Measurements from ENCODE around the gene MSI2. TPM values are rescaled to one million over a fixed set of nuclear protein-coding genes. Genes with fewer than 3 reads are reported as not detected.

The MSI2 gene
- total and polyA plus RNA-seq, 2 experiments from 2014 or later, result 18.9 to 41.8 TPM

- Histone ChIP-seq H3K27me3 (ENCODE audit: insufficient read depth) (no peaks in the 10 kb centered on the region), H3K79me2 (replicated peaks; ENCODE audit: insufficient read depth) (no peaks in the 10 kb centered on the region), H4K20me1 (replicated peaks; ENCODE audit: insufficient read depth) (no peaks in the 10 kb centered on the region; the same call in 1 of the 2 replicates), H3K27ac (ENCODE audit: low read depth) (no peak overlapping the region), H3F3A (replicated peaks; ENCODE audit: low read depth) (no peaks in the 10 kb centered on the region), H3K9me2 (ENCODE audit: insufficient read depth) (no peaks in the 10 kb centered on the region), H2AFZ (no peak overlapping the region), H3K4me1 (ENCODE audit: insufficient read depth) (peaks cover 3% of the 10 kb centered on the region; the same call in 1 of the 2 replicates), H3K36me3 (ENCODE audit: insufficient read depth) (no peaks in the 10 kb centered on the region), H3K4me3 (no peak overlapping the region), H3K4me2 (no peak overlapping the region)
- Mint-ChIP-seq H3K36me3 (ENCODE audit: low read depth) (no peaks in the 10 kb centered on the region), H3K4me3 (no peak overlapping the region), H3K27ac (peak overlapping the region; percentile 56), H3K4me1 (peaks cover 37% of the 10 kb centered on the region), H3K9me3 (no peaks in the 10 kb centered on the region), H3K27me3 (ENCODE audit: insufficient read depth, low read depth, poor library complexity) (peaks cover 8% of the 10 kb centered on the region)
- no peak for TF ChIP-seq EZH2phosphoT487 (IDR thresholded peaks at IDR 0.05; ENCODE audit: unreplicated experiment)
- DNase-seq (ENCODE audit: low spot score) (no peak), ATAC-seq (no peak)
Observed at GRCh38 chr17:57606111-57606875, 350.0 kb downstream of the MSI2 start.

- ATAC-seq, result no peak
- H3K9me3 Mint-ChIP-seq, result no peaks in the 10 kb centered on the region
- H3K27me3 Mint-ChIP-seq (ENCODE audit: insufficient read depth, low read depth, poor library complexity), result peaks cover 10% of the 10 kb centered on the region
- Histone ChIP-seq H3K79me2 (replicated peaks; ENCODE audit: insufficient read depth) (no peaks in the 10 kb centered on the region), H3K4me3 (no peak overlapping the region), H4K20me1 (replicated peaks; ENCODE audit: insufficient read depth) (no peaks in the 10 kb centered on the region), H3K27ac (ENCODE audit: low read depth) (no peak overlapping the region), H2AFZ (no peak overlapping the region), H3K4me2 (no peak overlapping the region), H3K27me3 (ENCODE audit: insufficient read depth) (no peaks in the 10 kb centered on the region), H3F3A (replicated peaks; ENCODE audit: low read depth) (no peaks in the 10 kb centered on the region), H3K9me2 (ENCODE audit: insufficient read depth) (no peaks in the 10 kb centered on the region), H3K4me1 (ENCODE audit: insufficient read depth) (peaks cover 13% of the 10 kb centered on the region), H3K36me3 (ENCODE audit: insufficient read depth) (no peaks in the 10 kb centered on the region)
- peaks cover 49% of the 10 kb centered on the region for H3K4me1 Mint-ChIP-seq
- no peaks in the 10 kb centered on the region for H3K36me3 Mint-ChIP-seq (ENCODE audit: low read depth)
- DNase-seq (ENCODE audit: low spot score), result no peak
- H3K4me3 Mint-ChIP-seq, result no peak overlapping the region
- peak overlapping the region; percentile 29; the same call in 1 of the 2 replicates for H3K27ac Mint-ChIP-seq
- TF ChIP-seq EZH2phosphoT487 (IDR thresholded peaks at IDR 0.05; ENCODE audit: unreplicated experiment) (no peak), POLR2AphosphoS5 (IDR thresholded peaks at IDR 0.05; ENCODE audit: low read depth) (no peak), STAT1 (IDR thresholded peaks at IDR 0.05; ENCODE audit: unreplicated experiment) (no peak), ZNF331 (CRISPR knock-in tag; IDR thresholded peaks at IDR 0.05; ENCODE audit: low read depth) (no peak), CREB1 (CRISPR knock-in tag; IDR thresholded peaks at IDR 0.05; ENCODE audit: low read depth) (no peak), NANOG (IDR thresholded peaks at IDR 0.05; ENCODE audit: borderline replicate concordance) (no peak), JUNB (IDR thresholded peaks at IDR 0.05; ENCODE audit: unreplicated experiment) (no peak), EZH2 (IDR thresholded peaks at IDR 0.05; ENCODE audit: low read depth, unreplicated experiment) (no peak), REST (IDR thresholded peaks at IDR 0.05; ENCODE audit: unreplicated experiment) (no peak)
- TF ChIP-seq, protein P1, sequence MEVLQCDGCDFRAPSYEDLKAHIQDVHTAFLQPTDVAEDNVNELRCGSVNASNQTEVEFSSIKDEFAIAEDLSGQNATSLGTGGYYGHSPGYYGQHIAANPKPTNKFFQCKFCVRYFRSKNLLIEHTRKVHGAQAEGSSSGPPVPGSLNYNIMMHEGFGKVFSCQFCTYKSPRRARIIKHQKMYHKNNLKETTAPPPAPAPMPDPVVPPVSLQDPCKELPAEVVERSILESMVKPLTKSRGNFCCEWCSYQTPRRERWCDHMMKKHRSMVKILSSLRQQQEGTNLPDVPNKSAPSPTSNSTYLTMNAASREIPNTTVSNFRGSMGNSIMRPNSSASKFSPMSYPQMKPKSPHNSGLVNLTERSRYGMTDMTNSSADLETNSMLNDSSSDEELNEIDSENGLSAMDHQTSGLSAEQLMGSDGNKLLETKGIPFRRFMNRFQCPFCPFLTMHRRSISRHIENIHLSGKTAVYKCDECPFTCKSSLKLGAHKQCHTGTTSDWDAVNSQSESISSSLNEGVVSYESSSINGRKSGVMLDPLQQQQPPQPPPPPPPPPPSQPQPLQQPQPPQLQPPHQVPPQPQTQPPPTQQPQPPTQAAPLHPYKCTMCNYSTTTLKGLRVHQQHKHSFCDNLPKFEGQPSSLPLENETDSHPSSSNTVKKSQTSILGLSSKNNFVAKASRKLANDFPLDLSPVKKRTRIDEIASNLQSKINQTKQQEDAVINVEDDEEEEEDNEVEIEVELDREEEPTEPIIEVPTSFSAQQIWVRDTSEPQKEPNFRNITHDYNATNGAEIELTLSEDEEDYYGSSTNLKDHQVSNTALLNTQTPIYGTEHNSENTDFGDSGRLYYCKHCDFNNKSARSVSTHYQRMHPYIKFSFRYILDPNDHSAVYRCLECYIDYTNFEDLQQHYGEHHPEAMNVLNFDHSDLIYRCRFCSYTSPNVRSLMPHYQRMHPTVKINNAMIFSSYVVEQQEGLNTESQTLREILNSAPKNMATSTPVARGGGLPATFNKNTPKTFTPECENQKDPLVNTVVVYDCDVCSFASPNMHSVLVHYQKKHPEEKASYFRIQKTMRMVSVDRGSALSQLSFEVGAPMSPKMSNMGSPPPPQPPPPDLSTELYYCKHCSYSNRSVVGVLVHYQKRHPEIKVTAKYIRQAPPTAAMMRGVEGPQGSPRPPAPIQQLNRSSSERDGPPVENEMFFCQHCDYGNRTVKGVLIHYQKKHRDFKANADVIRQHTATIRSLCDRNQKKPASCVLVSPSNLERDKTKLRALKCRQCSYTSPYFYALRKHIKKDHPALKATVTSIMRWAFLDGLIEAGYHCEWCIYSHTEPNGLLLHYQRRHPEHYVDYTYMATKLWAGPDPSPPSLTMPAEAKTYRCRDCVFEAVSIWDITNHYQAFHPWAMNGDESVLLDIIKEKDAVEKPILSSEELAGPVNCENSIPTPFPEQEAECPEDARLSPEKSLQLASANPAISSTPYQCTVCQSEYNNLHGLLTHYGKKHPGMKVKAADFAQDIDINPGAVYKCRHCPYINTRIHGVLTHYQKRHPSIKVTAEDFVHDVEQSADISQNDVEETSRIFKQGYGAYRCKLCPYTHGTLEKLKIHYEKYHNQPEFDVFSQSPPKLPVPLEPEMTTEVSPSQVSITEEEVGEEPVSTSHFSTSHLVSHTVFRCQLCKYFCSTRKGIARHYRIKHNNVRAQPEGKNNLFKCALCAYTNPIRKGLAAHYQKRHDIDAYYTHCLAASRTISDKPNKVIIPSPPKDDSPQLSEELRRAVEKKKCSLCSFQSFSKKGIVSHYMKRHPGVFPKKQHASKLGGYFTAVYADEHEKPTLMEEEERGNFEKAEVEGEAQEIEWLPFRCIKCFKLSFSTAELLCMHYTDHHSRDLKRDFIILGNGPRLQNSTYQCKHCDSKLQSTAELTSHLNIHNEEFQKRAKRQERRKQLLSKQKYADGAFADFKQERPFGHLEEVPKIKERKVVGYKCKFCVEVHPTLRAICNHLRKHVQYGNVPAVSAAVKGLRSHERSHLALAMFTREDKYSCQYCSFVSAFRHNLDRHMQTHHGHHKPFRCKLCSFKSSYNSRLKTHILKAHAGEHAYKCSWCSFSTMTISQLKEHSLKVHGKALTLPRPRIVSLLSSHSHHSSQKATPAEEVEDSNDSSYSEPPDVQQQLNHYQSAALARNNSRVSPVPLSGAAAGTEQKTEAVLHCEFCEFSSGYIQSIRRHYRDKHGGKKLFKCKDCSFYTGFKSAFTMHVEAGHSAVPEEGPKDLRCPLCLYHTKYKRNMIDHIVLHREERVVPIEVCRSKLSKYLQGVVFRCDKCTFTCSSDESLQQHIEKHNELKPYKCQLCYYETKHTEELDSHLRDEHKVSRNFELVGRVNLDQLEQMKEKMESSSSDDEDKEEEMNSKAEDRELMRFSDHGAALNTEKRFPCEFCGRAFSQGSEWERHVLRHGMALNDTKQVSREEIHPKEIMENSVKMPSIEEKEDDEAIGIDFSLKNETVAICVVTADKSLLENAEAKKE (CRISPR knock-in tag; IDR thresholded peaks at IDR 0.05), result no peak
Observed at GRCh38 chr17:57607553-57608120, 351.3 kb downstream of the MSI2 start.

Data from GM23338 (cell line).